CMK (cell line): Measurements from ENCODE around the gene MACF1.
A peak's percentile ranks its signal among the peaks of the same experiment; 100 is the strongest.

Experiments used
- DNase-seq: peaks from one replicate; pipeline ENCODE4 v3.0.0-alpha.2; 2010; ENCODE audit warnings: low read depth

MACF1 gene

GRCh38 chr1:39396671-39397070, 192.2 kb downstream of the MACF1 start:
- DNase-seq: no peak

DNA sequence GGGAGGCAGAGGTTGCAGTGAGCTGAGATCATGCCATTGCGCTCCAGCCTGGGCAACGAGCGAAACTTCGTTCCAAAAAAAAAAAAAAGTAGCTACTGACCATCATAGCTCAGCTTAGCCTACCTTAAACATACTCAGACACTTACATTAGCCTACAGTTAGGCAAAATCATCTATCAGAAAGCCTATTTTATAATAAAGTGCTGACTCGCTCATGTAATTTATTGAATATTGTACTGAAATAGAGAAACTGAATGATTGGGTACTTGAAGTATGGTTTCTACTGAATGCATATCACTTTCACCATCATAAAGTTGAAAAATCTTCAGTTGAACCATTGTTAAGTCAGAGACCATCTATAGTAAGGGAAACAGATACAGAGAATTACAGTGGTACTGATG, 193.0 kb downstream of the MACF1 start:
- no peak for DNase-seq

DNA sequence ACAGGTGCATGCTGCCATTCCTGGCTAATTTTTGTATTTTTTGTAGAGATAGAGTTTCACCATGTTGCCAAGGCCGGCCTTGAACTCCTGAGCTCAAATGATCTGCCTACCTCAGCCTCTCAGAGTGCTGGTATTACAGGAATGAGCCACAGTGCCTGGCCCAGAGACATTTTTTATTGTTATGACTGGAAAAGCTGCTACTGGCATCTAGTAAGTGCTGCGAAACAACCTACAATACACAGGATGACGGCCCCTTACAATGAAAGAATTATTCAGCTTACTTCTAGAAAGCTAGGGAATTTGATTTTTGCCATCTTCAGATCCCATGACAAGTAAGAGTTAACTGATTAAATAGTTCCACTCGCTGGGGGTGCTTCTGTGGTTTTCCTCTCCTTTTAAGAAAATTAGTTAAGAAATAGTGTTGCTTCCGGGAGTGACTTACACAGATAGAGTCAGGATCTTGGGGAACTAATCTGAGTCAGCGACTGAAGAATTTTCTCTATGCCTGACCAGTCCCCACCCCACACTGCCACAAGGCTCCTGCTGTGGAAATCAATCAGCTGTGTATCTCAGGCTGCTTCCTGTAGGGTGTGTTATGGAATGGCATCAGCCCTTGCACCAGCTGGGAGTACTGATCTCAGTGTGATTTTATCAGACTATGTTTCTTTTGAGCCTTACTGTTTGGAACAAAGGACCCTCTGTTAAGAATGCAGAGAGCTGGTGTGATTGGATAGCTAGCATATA, 194.0 kb downstream of the MACF1 start:
- DNase-seq: peak; percentile 72

DNA sequence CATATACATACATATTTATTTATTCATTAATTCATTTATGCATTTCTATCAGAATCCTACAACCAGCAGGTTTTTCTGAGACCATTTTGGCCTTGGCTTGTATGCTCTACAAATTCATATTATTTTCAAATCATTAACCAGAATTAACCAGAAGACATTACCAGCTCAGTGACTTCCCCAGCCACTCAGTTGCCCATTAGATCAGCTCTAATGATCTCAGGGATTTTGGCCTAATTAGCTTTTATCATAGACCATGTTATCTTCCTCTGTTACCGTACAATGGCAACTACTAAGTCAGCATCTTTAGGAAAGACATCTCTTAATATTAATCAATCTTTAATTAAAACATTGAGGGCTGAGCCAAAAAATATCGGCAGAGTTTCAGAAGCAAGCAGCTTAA, 196.6 kb downstream of the MACF1 start:
- DNase-seq: no peak

GRCh38 chr1:39404876-39405275, 200.4 kb downstream of the MACF1 start:
- DNase-seq: no peak

DNA sequence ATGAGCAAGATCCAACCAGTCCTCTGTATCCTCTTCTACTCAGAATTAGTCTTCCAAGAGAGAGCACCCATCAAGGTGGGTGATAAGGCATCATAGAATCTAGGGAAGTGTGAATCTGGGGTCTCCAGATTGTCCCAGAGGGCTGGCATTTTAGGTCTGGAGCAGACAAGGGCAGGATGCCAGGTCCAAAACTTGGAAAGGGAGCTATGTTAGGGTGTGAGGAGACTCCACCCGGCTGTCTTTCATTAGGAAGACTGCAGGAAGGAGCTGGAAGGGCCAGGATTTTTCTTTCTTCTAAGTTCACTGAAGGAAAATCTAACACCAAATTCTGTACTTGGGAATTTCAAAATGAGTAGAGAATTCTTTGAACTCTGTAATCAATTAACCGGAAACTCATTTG, 200.9 kb downstream of the MACF1 start:
- no peak for DNase-seq

GRCh38 chr1:39406533-39407450, 202.3 kb downstream of the MACF1 start:
- DNase-seq: no peak

- DNase-seq: no peak
Observed at GRCh38 chr1:39407510-39407895, 203.0 kb downstream of the MACF1 start.

GRCh38 chr1:39407896-39408640, 203.6 kb downstream of the MACF1 start:
- DNase-seq: no peak

- DNase-seq: no peak
Observed at GRCh38 chr1:39408641-39409054, 204.2 kb downstream of the MACF1 start.

DNA sequence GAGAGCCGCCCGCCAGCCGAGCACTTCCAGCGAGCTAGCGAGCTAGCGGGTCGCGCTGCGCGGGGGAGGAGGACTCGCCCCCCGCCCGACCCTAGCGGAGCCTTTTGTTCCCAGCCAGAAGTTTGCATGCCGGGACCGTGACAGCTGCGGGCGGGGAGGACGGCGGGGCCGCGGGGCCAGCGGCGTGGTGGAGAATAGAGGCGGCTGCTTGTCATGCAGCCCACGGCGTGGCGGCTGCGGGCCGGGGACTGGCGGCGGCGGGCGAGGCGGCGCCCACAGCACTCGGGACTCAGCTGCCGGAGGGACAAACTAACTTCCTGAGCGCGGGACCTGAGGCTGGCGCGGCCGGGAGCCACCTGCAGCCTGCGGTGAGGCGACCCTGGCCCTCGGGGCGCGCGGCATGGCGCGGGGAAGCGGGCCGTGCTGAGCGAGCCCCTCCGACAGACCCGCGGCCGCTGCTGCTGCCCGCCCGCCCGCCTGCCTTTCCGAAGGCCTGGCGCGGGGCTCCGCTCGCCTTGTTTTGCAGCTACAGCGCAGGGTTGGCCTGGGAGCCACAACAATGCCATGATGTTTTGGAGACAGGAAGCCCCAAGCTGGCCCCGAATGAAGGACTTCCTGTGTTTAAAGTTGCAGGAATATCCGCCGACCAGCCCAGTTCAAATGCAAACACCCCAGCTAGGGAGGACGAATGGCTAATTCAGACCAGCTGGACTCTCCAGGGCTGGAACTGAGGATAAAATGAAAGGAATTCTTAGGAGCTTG, 204.7 kb downstream of the MACF1 start:
- DNase-seq: no peak

GRCh38 chr1:39410915-39411436, 206.5 kb downstream of the MACF1 start:
- no peak for DNase-seq

DNA sequence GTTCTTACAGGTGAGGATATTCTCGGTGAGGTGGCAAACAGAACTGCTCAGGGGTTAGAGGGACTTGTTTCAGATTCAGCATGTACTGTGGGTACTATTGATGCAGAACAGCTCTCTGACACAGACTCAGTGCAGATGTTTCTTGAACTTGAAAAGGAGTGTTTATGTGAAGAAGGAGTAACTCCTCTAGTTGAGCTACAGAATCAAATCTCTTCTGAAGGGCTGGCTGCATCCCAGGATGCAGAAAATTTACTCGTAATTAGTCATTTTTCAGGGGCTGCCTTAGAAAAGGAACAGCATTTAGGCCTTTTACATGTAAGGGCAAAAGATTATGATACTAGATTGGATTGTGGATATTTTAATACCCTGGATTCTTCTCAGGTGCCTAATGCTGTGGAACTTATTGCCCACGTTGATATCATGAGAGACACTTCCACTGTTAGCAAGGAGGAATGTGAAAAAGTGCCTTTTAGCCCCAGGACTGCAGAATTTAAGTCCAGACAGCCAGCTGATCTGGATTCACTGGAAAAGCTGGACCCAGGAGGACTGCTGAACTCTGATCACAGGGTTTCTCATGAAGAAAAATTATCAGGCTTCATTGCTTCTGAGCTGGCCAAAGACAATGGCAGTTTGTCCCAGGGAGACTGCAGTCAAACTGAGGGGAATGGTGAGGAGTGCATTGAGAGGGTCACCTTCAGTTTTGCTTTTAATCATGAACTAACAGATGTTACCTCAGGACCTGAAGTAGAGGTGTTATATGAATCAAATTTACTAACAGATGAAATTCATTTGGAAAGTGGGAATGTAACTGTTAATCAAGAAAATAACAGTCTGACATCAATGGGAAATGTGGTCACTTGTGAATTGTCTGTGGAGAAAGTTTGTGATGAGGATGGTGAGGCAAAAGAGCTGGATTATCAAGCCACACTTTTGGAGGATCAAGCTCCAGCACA, 207.3 kb downstream of the MACF1 start:
- DNase-seq: no peak

- no peak for DNase-seq
Observed at GRCh38 chr1:39412892-39413291, 208.4 kb downstream of the MACF1 start.

DNA sequence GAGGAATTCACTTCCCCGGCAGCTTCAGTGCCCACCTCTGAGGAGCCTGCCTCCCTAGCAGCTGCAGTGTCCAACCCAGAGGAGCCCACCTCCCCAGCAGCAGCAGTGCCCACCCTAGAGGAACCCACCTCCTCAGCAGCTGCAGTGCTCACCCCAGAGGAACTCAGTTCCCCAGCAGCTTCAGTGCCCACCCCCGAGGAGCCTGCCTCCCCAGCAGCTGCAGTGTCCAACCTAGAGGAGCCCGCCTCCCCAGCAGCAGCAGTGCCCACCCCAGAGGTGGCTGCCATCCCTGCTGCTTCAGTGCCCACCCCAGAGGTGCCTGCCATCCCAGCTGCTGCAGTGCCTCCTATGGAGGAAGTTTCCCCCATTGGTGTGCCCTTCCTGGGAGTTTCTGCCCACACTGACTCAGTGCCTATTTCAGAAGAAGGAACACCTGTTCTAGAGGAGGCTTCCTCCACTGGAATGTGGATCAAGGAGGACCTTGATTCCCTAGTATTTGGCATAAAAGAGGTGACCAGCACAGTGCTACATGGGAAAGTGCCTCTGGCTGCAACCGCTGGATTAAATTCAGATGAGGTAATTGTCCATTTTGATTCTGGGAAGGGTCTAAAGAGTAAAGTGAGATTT, 209.5 kb downstream of the MACF1 start:
- no peak for DNase-seq

- no peak for DNase-seq
Observed at GRCh38 chr1:39415553-39415952, 211.1 kb downstream of the MACF1 start.

DNA sequence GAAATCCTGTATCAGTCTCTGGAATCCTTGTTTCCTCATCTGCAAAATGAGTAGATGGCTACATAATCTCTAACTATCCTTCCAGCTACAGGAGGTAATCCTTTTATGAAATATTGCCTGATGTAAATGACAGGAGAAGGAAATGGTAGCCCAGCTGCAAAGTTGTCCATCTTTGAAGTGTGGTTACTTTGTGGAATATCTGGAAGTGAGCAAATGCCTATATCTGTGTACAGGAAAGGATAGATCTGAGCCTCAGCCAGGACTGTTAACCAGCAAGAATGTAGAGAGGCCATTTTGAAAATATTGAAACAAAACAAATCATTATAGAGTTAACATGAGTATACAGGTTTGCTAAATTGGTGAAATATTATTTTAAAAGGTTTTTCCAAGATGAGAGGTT, 212.1 kb downstream of the MACF1 start:
- no peak for DNase-seq

- DNase-seq: no peak
Observed at GRCh38 chr1:39418236-39418635, 213.7 kb downstream of the MACF1 start.

DNA sequence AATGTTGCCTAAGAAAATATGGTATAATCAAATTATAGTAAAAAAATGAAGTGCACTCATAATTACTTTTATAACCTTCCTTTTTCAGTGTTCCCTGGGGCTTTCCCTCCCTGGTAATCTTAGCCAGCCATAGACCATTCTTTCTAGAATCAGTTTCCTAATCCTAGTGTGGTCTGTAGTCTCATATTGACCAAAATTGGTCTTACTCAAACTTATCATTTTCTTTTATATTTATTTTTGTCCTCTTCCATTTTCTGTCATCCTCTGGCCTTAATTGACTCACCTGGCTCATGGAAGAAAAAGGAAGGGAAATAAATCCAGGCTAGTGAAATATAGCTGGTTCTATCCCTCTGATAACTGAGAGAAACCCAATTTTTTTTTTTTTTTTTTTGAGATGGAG, 216.0 kb downstream of the MACF1 start:
- DNase-seq: no peak

- no peak for DNase-seq
Observed at GRCh38 chr1:39422614-39423013, 218.1 kb downstream of the MACF1 start.
